Endothelial cell of umbilical vein (primary cell): ENCODE results near the gene DTX2. TPM values are rescaled to one million over a fixed set of nuclear protein-coding genes. Genes with fewer than 3 reads are reported as not detected.

Experiments
- BruUV-seq: library from RNA; stranded (reverse); fragments of 400-500 nt; replicated peaks from 2 replicates; lab custom pipeline; 2021; lab: Mats Ljungman, UMichigan
- CTCF ChIA-PET: fragments of 300-600, 350-600 bp; sonication (Branson Sonifier 250); formaldehyde crosslinking; loops from one replicate; lab custom pipeline; 2021; ENCODE audit warnings: antibody characterized with exemption, inconsistent platforms; lab: Charles Lee
- POLR2A ChIA-PET: fragments of 300-600, 350-600 bp; sonication (Branson Sonifier 250); formaldehyde crosslinking; loops from one replicate; lab custom pipeline; 2021; ENCODE audit warnings: antibody characterized with exemption, inconsistent platforms; lab: Charles Lee
- DNase-seq: peaks from one replicate; pipeline ENCODE4 v3.0.0-alpha.2; 2011; ENCODE audit warnings: low read depth, low spot score
- FAIRE-seq: peaks from 2 replicates; lab custom pipeline; 2011; peaks lifted over from hg19 to GRCh38; lab: Jason Lieb, UNC
- H2AFZ ChIP-seq: 2 replicates; pipeline ENCODE4 v1.6.0; 2012; ENCODE audit warnings: low read depth, low read length, control low read depth, inconsistent platforms
- H3K27ac ChIP-seq: 2 replicates; pipeline ENCODE4 v1.5.1; 2011; ENCODE audit warnings: low read depth, mild to moderate bottlenecking, control low read depth, low read length, moderate library complexity; ENCODE audit not compliant: insufficient read depth
- H3K27me3 ChIP-seq, 2 experiments: 2 replicates each; pipeline versions ENCODE4 v1.6.0 to v1.6.1; 2011; ENCODE audit warnings: low read length in 2 of 2, mixed read lengths in 1 of 2; ENCODE audit not compliant: control insufficient read depth in 2 of 2, insufficient read depth in 2 of 2
- H3K36me3 ChIP-seq, 2 experiments: 2 replicates in 1 of 2; 3 replicates in 1 of 2; pipeline ENCODE4 v1.5.1; 2011; ENCODE audit warnings: low read length in 2 of 2, mild to moderate bottlenecking in 1 of 2, moderate library complexity in 1 of 2; ENCODE audit not compliant: control insufficient read depth in 2 of 2, insufficient read depth in 2 of 2; ENCODE audit errors: extremely low read depth in 1 of 2
- H3K4me1 ChIP-seq: 3 replicates; pipeline ENCODE4 v1.5.1; 2011; ENCODE audit warnings: mild to moderate bottlenecking, low read length; ENCODE audit not compliant: control insufficient read depth, insufficient read depth; ENCODE audit errors: extremely low read depth
- H3K4me2 ChIP-seq: 2 replicates; pipeline ENCODE4 v1.6.1; 2011; ENCODE audit warnings: low read length, control low read depth, mixed read lengths; ENCODE audit not compliant: insufficient read depth
- H3K4me3 ChIP-seq, 3 experiments: fragments of 200-600 bp in 1 of 3; sonication (generic), shearing (Covaris generic) in 1 of 3; replicated peaks in 1 of 3; 2 replicates each; pipeline ENCODE4 v1.5.1; 2011 to 2016; ENCODE audit warnings: control low read depth in 3 of 3, low read length in 3 of 3, mild to moderate bottlenecking in 2 of 3, inconsistent platforms in 1 of 3, low read depth in 1 of 3, moderate library complexity in 1 of 3; ENCODE audit not compliant: insufficient read depth in 1 of 3
- H3K79me2 ChIP-seq: 2 replicates; pipeline ENCODE4 v1.6.0; 2012; ENCODE audit warnings: low read length, inconsistent platforms; ENCODE audit not compliant: control insufficient read depth, insufficient read depth
- H3K9ac ChIP-seq: replicated peaks from 2 replicates; pipeline ENCODE3; 2011; ENCODE audit warnings: low read length, control low read depth; ENCODE audit not compliant: insufficient read depth; ENCODE audit errors: extremely low read depth
- H3K9me1 ChIP-seq: replicated peaks from 3 replicates; pipeline ENCODE4 v1.6.0; 2011; ENCODE audit warnings: mild to moderate bottlenecking, low read length; ENCODE audit not compliant: control insufficient read depth, insufficient read depth; ENCODE audit errors: extremely low read depth
- H3K9me3 ChIP-seq: replicated peaks from 2 replicates; pipeline ENCODE4 v1.5.1; 2012; ENCODE audit warnings: low read length, inconsistent platforms; ENCODE audit not compliant: control insufficient read depth, insufficient read depth
- H4K20me1 ChIP-seq: replicated peaks from 2 replicates; pipeline ENCODE3; 2011; ENCODE audit warnings: mild to moderate bottlenecking, low read length; ENCODE audit not compliant: control insufficient read depth, insufficient read depth; ENCODE audit errors: extremely low read depth
- EZH2 ChIP-seq: IDR thresholded peaks from 2 replicates; pipeline ENCODE4 v1.6.1; 2012; ENCODE audit warnings: borderline replicate concordance, low read depth, mild to moderate bottlenecking, moderate library complexity, low read length, inconsistent platforms; ENCODE audit not compliant: severe bottlenecking
- FOS ChIP-seq: IDR thresholded peaks from 2 replicates; pipeline ENCODE4 v1.6.1; 2011; ENCODE audit warnings: mild to moderate bottlenecking, low read length, moderate library complexity, borderline replicate concordance; ENCODE audit not compliant: insufficient read depth
- GATA2 ChIP-seq: IDR thresholded peaks from 2 replicates; pipeline ENCODE4 v1.7.0; 2011; ENCODE audit warnings: low read depth, mild to moderate bottlenecking, moderate library complexity, mixed read lengths, low read length; ENCODE audit not compliant: insufficient read length, insufficient read depth
- JUN ChIP-seq: IDR thresholded peaks from 2 replicates; pipeline ENCODE4 v1.6.1; 2011; ENCODE audit warnings: borderline replicate concordance, low read depth; ENCODE audit not compliant: insufficient read length, insufficient read depth
- MYC ChIP-seq: IDR thresholded peaks from one replicate; pipeline ENCODE4 v1.6.1; 2011; ENCODE audit warnings: mild to moderate bottlenecking, low read depth, low read length
- POLR2A ChIP-seq: IDR thresholded peaks from 2 replicates; pipeline ENCODE4 v1.6.1; 2012; ENCODE audit warnings: low read depth, mild to moderate bottlenecking, control low read depth, low read length
- POLR2AphosphoS5 ChIP-seq: IDR thresholded peaks from 2 replicates; pipeline ENCODE4 v1.6.1; 2012; ENCODE audit warnings: low read depth, mild to moderate bottlenecking, control low read depth, low read length, moderate library complexity; ENCODE audit not compliant: insufficient read depth
- dilution Hi-C: fragments of 300-500 bp; cut with MboI; formaldehyde crosslinking; loops from one replicate; pipeline ENCODE4 v1.15.0; 2019; ENCODE audit warnings: low sequenced_read_pairs; ENCODE audit not compliant: extremely low pct_ligation_motif_present
- intact Hi-C: fragments of 100-400 bp; cut with micrococcal nuclease; formaldehyde crosslinking; loops from one replicate; pipeline ENCODE4 v1.10.0; 2022
- polyA plus RNA-seq, 4 experiments: library from polyadenylated mRNA; depleted of rRNA in 3 of 4; stranded (reverse) in 3 of 4; unstranded in 1 of 4; fragments of >200 nt; gene quantifications; 2 replicates each; pipeline versions ENCODE4 v1.2.1 to v1.2.3, GENCODE V29; 2011 to 2012; ENCODE audit warnings: missing spikeins in 1 of 4
- total RNA-seq: library from RNA; stranded (reverse); gene quantifications from 2 replicates; pipeline ENCODE4 v1.2.3, GENCODE V29; 2021
- TF ChIP-seq, protein P1 (sequence below): IDR thresholded peaks from 2 replicates; pipeline ENCODE4 v1.6.1; 2011; ENCODE audit not compliant: insufficient read depth, insufficient read length
- TF ChIP-seq, protein P2 (sequence below), 2 donors: IDR thresholded peaks; 1 replicate in 1 of 2; 2 replicates in 1 of 2; pipeline ENCODE4 v1.5.1; 2011; ENCODE audit warnings: low read length in 2 of 2, mild to moderate bottlenecking in 2 of 2, moderate library complexity in 2 of 2, control low read depth in 1 of 2, inconsistent platforms in 1 of 2, low read depth in 1 of 2; ENCODE audit not compliant: insufficient read depth in 1 of 2; ENCODE audit errors: extremely low read depth in 1 of 2

DTX2 gene
- total and polyA plus RNA-seq, 2 donors (not counting 3 experiments of a cell fraction or from before 2014, with no cell fraction given), result 8.5 to 17.1 TPM

DNA sequence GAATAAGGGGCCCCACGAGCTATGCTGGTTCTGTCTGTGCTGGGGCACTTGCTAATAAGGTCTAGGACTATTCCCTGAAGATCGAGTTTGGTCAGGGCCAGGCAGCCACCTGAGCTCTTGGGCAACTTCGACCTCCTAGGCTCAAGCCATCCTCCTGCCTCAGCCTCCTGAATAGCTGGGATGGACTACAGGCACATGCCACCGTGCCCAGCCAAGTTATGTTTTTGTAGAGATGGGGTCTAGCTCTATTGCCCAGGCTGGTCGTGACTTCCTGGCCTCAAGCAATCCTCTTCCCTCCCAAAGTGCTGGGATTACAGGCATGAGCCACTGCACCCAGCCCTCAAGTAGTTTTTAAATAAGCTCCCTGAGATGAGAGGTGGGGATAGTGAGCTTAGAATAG lies 33.9 kb upstream of the DTX2 start:
- no TSS peak for BruUV-seq
- Histone ChIP-seq H3K4me3 (no peak overlapping the region), H3K27me3 (no peaks in the 10 kb centered on the region), H2AFZ (no peak overlapping the region), H3K4me2 (no peak overlapping the region), H3K9me1 (no peaks in the 10 kb centered on the region), H3K9me3 (no peaks in the 10 kb centered on the region), H3K27ac (no peak overlapping the region), H4K20me1 (no peaks in the 10 kb centered on the region), H3K4me1 (peaks cover 9% of the 10 kb centered on the region), H3K9ac (no peak overlapping the region), H3K79me2 (no peaks in the 10 kb centered on the region), H3K36me3 (no peaks in the 10 kb centered on the region)
- ChIA-PET CTCF (interaction anchor here (0.7 to 0.8 kb wide), 2 partner anchors 69 to 1249 kb away, joined by 3 read pairs; partner anchors contain the start of gene YWHAG), POLR2A (no interaction called here)
- DNase-seq, result no peak
- TF ChIP-seq MYC (no peak), GATA2 (no peak), FOS (no peak), EZH2 (no peak), POLR2AphosphoS5 (no peak), JUN (no peak), POLR2A (no peak)
- TF ChIP-seq, protein P1, sequence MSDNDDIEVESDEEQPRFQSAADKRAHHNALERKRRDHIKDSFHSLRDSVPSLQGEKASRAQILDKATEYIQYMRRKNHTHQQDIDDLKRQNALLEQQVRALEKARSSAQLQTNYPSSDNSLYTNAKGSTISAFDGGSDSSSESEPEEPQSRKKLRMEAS, result no peak
- TF ChIP-seq, protein P2, sequence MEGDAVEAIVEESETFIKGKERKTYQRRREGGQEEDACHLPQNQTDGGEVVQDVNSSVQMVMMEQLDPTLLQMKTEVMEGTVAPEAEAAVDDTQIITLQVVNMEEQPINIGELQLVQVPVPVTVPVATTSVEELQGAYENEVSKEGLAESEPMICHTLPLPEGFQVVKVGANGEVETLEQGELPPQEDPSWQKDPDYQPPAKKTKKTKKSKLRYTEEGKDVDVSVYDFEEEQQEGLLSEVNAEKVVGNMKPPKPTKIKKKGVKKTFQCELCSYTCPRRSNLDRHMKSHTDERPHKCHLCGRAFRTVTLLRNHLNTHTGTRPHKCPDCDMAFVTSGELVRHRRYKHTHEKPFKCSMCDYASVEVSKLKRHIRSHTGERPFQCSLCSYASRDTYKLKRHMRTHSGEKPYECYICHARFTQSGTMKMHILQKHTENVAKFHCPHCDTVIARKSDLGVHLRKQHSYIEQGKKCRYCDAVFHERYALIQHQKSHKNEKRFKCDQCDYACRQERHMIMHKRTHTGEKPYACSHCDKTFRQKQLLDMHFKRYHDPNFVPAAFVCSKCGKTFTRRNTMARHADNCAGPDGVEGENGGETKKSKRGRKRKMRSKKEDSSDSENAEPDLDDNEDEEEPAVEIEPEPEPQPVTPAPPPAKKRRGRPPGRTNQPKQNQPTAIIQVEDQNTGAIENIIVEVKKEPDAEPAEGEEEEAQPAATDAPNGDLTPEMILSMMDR (IDR thresholded peaks at IDR 0.05; ENCODE audit: extremely low read depth in 1 of 2, insufficient read depth in 1 of 2, low read depth in 1 of 2, low read length in 2 of 2), result no peak
- dilution Hi-C loops (no loop called here), intact Hi-C loops (loop anchor here (2.0 kb wide), 1 partner anchor 69 kb away; the partner anchor contains the start of gene YWHAG)
- no peak for FAIRE-seq
